ENCODE measurements around the gene SDS.
A peak's percentile ranks its signal among the peaks of the same experiment; 100 is the strongest.
"Not testable (repeated sequence)": the region's sequence is repeated elsewhere in the genome, so short reads cannot be mapped to it uniquely, and the experiment has no call there.

The SDS gene

GRCh38 chr12:113374823-113375428 lies 28.8 kb downstream of the SDS start:
- DNase-seq (ENCODE audit: low read depth): no peak

DNA sequence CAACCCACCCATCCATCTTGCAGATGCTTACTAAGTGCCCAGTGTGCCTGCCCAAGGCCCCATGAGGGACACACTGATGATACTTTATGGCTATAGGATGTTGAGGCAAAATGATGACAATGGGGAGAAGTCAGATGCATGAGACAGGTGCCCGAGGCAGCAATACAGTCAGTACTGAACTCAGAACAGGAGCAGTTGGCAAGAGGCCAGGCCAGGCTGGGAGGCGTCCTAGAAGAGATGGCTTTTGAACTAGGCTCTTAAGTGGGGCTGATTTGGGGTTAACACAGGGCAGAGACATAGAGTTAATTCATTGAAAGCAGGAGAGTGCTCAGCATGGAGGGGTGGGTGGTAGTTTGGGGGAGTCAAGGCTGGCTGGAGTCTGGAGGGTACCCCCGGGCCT lies 29.7 kb downstream of the SDS start:
- no peak for DNase-seq (ENCODE audit: low read depth)

DNA sequence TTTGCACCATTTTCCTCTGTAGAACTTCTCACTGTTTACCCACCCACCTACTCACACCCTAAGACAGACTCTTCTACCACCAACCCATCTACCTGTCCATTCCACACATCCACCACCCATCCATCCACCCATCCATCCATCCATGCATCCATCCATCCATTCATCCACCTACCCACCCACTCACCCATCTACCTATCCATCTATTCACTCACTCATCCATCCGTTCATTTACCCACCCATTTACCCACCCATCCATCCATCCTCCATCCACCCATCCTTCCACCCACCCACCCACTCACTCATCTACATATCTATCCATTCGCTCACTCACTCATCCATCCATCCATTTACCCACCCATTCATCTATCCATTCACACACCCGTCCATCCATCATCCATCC lies 30.2 kb downstream of the SDS start:
- DNase-seq (ENCODE audit: low read depth): no peak

DNA sequence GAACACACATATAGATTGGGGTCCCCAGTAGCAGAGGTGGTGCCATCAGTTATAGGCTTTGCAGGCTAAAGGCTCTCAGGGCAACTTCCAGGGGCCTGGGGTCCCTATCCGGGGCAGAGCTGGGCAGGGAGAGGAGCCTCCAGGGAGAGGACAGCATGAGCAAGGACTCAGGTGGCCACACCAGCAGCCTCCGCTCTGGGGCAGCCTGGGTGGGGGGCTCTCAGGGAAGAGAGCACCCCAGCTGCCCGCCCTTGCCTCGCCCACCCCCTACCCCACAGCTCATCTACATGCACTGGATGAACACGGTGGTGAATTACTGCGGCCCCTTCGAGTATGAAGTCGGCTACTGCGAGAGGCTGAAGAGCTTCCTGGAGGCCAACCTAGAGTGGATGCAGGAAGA lies 31.3 kb downstream of the SDS start:
- DNase-seq (ENCODE audit: low read depth): no peak

DNA sequence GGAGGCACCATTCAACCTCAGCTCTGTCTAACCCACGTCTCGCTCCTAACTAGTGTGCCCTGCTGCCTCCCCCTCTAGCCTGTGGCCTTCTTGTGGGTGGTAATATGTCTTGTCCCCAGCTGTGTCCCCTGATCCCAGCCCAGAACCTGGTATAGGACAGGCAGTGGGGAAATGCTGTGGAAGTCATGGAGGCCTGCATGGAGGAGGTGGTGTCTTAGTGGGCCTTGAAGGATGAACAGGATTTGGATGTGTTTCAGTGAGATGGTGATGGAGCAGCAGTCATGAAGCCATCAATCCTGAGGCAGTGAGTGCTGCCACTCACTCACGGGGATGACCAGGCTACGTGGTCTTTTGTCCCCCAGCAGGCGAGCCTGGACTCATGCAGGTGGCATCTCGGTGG lies 31.9 kb downstream of the SDS start:
- no peak for DNase-seq (ENCODE audit: low read depth)

GRCh38 chr12:113370923-113371682 lies 32.6 kb downstream of the SDS start:
- DNase-seq (ENCODE audit: low read depth): no peak

DNA sequence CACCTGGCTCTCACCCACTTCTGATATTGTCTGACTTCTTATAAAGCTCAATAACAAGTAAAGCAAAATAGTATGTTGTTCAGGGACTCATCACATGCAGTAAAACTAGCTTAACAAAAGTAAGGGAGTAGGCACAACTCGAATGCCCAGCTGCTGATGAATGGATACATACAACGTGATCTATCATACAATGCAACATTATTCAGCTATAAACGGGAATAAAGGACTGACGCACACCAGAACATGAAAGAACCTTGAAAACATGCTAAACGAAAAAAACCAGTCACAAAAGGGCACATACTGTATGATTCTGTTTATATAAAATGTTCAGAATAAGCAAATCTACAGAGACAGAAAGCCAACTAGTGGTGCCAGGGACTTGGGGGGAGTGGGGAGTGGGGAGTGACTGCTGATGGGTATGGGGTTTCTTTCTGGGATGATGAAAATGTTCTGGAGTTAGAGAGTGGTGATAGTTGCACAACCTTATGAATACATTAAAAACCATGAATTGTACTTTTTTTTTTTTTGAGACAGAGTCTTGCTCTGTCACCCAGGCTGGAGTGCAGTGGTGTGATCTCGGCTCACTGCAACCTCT lies 34.2 kb downstream of the SDS start:
- DNase-seq (ENCODE audit: low read depth): no peak

GRCh38 chr12:113368331-113368730 lies 35.4 kb downstream of the SDS start:
- DNase-seq (ENCODE audit: low read depth): no peak

DNA sequence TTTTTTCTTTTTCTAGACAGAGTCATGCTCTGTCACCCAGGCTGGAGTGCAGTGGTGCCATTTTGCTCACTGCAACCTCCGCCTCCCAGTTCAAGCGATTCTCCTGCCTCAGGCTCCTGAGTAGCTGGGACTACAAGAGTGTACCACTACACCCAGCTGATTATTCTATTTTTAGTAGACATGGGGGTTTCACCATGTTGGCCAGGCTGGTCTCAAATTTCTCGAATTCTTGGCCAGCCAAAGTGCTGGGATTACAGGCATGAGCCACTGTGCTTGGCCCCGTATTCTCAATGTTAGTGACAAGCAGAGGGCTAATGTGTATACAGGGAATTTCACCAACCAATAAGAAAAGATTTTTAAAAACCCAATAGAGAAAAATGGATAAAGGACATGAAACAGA lies 36.9 kb downstream of the SDS start:
- DNase-seq (ENCODE audit: low read depth): no peak

- no peak for DNase-seq (ENCODE audit: low read depth)
These were observed 37.9 kb downstream of the SDS start for GRCh38 chr12:113365639-113366395.

DNA sequence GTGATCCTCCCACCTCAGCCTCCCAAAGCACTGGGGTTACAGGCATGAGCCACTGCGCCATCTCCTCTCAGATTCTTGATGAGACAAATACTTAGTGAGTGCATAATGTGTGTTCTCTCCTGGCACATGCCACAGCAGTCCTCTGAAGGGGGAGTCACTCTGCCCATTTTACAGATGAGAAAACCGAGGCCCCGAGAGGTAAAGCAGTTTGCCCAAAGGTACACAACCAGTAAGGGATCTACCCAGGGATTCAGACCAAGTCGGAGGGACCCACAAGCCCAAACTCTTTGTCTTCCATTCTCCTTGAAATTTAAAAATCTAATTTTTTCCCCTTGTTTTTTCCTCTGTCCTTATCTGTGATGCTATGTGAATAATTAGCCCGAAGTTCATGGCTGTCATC lies 39.0 kb downstream of the SDS start:
- no peak for DNase-seq (ENCODE audit: low read depth)

DNA sequence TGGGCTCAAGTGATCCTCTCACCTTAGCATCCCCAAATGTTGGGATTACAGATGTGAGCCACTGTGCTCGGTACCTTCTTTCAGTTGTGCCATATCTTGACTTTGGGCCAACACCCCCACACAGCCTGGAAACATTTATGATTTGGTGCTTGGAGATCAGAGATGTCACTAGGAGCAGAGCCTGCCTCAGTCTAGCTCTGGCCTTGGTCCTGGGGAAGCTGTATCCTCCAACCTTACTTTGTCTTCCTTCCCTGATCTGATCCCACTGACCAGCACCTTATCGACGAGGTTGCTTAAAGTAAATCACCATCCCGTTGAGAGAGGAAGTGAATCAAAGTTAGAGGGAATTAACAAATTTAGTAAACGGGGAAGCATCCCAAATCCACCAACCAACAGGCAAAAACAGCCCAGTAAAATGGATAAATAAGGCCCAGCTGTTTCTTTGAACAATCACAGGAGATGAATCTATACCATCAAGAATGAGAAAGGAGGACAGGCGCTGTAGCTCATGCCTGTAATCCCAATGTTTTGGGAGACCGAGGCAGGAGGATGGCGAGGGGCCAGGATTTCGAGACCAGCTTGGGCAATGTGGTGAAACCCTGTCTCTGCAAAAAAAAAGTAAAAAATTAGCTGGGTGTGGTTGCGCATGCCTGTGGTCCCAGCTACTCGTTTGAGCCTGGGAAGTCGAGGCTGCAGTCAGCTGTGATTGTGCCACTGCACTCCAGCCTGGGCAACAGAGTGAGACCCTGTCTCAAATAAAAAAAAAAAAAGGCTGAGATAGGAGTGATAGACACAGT lies 41.9 kb downstream of the SDS start:
- no peak for DNase-seq (ENCODE audit: low read depth)

- DNase-seq (ENCODE audit: low read depth): no peak
These were observed 43.5 kb downstream of the SDS start for GRCh38 chr12:113359939-113360748.

GRCh38 chr12:113359133-113359938 lies 44.4 kb downstream of the SDS start:
- DNase-seq (ENCODE audit: low read depth): no peak

GRCh38 chr12:113358381-113359132 lies 45.1 kb downstream of the SDS start, which contains the start of gene PLBD2:
Gene PLBD2, plus strand, starts transcription at chr12:113358587. Its CDS starts 14 bp downstream, at chr12:113358601.
- peak; percentile 43 for DNase-seq (ENCODE audit: low read depth)

- DNase-seq (ENCODE audit: low read depth): not testable (repeated sequence)
These were observed 49.5 kb downstream of the SDS start for GRCh38 chr12:113354192-113354591.

DNA sequence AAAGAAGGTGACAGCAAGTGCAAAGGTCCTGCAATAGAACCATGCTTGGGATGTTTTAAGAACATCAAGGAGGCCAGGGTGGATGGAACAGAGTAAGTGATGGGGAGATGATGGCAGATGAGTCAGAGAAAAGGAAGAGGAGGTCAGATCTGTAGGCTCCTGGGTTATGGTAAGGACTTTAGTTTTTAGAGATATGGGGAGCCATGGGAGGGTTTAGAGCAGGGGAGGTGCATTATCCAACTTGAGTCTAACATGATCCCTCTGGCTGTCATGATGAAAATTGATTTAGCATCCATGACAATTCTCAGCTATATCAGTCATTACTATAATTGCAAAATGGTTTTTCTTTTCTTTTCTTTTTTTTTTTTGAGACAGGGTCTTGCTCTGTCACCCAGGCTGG lies 52.6 kb downstream of the SDS start:
- no peak for DNase-seq (ENCODE audit: low read depth)

DNA sequence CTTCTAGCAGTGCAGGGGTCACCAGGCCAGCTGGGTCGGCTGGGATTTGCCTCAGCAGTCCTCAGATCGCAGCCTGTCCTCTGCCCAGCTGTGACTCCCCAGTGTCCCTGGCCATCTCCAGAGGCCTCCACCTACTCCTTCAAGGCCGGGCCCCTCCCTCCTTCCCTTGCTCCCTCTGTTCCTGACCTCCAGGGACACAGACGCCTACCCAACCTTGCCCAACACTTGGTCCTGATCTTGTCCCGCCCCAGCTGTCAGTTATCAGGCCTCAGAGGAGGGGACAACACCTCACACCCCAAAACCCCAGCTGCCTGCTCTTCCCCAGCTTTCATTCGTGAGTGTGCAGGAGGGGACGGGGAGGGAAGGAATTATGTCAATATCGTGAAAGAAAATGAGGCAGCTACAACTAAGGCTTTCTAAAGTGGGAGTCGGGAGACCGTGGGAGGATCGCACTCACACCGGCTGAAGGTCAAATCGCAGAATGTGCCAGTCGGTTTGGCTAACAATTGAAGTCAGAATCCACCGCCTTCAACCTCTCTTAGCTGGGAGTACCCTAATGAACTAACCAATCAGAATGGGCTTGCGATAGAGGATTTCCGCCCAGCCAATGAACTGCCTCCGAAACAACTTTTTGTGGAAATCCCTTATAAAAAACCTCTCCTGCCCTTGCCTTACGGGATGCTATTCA lies 54.7 kb downstream of the SDS start:
- no peak for DNase-seq (ENCODE audit: low read depth)

- no peak for DNase-seq (ENCODE audit: low read depth)
These were observed 55.8 kb downstream of the SDS start for GRCh38 chr12:113347892-113348291.

Data from non-pigmented ciliary epithelial cell (primary cell).